ENCODE data around the gene LRMDA.

DNA sequence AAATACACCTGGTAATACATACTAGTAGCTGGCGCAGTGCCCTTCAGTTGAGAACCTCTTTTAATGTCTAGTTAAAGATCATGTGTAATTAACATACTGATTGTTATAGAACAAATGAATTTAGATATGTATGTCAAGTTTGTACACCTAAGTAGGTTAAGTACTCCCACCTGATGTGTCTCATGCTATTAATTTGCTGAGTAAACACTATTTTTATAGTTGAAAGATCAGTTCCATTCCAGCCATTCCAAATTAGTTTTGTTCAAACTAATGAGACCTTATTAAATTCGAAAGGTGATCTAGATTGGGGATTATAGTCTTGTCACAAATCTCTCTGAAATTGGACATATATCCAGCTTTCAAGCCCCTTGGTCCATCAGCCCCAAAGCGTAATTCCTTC lies 710.0 kb downstream of the LRMDA start:
- TF ChIP-seq, protein P1, sequence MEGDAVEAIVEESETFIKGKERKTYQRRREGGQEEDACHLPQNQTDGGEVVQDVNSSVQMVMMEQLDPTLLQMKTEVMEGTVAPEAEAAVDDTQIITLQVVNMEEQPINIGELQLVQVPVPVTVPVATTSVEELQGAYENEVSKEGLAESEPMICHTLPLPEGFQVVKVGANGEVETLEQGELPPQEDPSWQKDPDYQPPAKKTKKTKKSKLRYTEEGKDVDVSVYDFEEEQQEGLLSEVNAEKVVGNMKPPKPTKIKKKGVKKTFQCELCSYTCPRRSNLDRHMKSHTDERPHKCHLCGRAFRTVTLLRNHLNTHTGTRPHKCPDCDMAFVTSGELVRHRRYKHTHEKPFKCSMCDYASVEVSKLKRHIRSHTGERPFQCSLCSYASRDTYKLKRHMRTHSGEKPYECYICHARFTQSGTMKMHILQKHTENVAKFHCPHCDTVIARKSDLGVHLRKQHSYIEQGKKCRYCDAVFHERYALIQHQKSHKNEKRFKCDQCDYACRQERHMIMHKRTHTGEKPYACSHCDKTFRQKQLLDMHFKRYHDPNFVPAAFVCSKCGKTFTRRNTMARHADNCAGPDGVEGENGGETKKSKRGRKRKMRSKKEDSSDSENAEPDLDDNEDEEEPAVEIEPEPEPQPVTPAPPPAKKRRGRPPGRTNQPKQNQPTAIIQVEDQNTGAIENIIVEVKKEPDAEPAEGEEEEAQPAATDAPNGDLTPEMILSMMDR (IDR thresholded peaks at IDR 0.05): no peak
- TF ChIP-seq EP300 (IDR thresholded peaks at IDR 0.05) (no peak), POLR2AphosphoS5 (IDR thresholded peaks at IDR 0.05) (no peak)
